UCSD-AML1 (cell line): Measurements from ENCODE around the gene AMY1A.
"Not testable (repeated sequence)": the region's sequence is repeated elsewhere in the genome, so short reads cannot be mapped to it uniquely, and the experiment has no call there.

ENCODE experiments used
- DNase-seq: peaks from one replicate; lab custom pipeline; 2025; ENCODE audit not compliant: unreplicated experiment; lab: John Stamatoyannopoulos, UW

Gene AMY1A

DNA sequence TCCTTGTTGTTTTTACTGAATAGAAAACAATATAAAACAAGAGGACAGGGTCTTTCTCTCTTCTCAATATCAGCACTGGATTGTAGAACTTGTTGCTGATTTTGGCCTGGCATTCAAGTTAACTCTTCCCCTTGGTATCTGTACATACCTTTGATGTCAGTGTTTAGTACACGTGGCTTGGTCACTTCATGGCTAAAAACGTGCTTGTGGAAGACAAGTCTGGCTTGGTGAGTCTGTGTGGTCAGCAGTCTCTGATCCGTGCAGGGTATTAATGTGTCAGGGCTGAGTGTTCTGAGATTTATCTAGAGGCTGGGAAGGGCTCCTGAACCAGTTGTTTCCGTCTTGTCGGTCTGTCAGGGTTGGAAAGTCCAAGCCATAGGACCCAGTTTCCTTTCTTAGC is at the start of gene AMY1A:
TSS of gene AMY1A (plus strand) at position 301 of the 400 bp plus-strand sequence. CDS start 571 bp downstream, outside the sequence.
- DNase-seq, result not testable (repeated sequence)

DNA sequence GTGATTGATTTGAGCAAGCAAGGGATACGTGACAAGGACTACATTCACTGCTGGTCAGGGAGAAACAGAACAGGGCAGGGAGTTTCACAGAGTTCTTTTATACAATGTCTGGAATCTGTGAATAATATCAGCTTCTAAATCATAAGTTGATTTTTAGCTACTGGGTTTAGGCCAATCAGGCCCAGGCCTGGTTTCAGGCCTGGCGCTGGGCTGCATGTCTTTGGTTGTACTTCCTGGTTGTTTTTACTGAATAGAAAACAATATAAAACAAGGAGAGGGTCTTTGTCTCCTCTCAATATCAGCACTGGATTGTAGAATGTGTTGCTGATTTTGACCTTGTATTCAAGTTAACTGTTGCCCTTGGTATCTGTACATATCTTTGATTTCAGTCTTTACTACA is 39.2 kb upstream of the AMY1A start:
- DNase-seq, result no peak

DNA sequence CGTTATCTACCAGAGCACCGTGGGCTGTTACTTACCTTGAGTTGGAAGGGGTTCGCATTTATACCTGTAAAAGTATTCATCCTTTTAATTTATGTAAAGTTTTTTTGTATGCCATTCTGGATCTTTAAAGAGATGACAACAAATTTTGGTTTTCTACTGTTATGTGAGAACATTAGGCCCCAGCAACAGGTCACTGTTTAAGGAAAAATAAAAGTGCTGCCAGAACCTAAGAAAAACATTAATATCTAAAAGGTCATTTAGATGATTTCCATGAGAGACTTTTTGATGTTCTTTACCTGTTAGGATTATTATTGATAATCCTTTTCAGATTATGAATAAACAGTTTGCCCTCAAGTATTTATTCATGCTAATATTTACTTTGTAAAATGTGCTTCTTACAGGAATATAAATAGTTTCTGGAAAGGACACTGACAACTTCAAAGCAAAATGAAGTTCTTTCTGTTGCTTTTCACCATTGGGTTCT is 38.5 kb upstream of the AMY1A start, which contains the start of gene AMY2A:
TSS of gene AMY2A (plus strand) at position 434 of the 484 bp plus-strand sequence. CDS start at position 448, 14 bp downstream.
- DNase-seq, result not testable (repeated sequence)

DNA sequence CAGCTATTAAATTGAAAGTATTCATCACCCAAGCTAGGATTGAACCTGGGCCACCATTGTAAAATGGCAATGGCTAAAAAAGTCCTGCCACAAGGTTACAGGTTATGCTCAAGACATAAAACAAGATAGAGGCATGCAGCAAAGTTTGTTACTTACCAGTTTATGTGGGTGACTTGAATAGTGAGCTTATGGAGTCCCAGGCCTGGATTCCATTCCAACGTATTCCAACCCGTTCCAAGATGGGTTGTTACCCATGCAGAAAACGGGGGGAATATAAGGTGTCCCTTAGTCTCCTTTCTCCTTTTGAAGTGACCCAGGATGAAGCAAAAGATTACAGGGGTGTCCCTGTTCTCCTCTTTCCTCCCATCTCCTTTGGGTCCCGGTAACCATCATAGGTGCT is 28.1 kb upstream of the AMY1A start:
- DNase-seq, result not testable (repeated sequence)

DNA sequence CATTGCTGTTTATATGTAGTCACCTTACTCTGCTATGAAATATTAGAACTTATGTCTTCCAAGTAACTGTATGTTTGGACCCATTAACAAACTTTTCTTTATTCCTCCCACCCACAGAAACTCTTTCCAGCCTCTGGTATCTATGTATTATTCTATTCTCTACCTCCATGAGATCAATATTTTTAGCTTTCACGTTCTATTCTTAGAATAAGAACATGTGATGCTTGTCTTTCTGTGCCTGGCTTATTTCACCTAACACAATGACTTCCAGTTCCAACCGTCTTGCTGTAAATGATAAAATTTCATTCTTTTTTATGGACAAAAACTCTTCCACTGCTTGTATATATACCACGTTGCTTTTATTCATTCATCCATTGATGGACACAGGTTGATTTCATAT is 14.4 kb upstream of the AMY1A start:
- DNase-seq, result not testable (repeated sequence)

DNA sequence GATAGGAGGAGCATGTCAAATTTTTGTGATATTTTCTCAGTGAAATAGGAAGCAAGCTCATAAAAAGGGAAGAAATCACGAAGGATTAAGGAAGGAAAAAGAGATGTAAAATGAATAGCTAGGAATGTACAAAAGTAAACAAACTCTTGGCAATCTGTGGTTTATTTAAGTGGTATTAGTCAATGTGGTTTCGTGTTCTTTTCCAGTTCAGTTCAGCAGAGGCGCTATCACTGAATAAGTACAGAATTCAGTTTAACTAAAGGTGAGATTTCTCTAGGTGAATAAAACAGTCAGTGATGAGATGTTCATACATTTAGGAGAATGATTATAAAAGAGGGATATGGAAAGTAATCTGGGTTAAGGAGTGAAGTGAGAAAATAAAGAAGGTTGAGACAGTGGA is 11.7 kb upstream of the AMY1A start:
- not testable (repeated sequence) for DNase-seq

DNA sequence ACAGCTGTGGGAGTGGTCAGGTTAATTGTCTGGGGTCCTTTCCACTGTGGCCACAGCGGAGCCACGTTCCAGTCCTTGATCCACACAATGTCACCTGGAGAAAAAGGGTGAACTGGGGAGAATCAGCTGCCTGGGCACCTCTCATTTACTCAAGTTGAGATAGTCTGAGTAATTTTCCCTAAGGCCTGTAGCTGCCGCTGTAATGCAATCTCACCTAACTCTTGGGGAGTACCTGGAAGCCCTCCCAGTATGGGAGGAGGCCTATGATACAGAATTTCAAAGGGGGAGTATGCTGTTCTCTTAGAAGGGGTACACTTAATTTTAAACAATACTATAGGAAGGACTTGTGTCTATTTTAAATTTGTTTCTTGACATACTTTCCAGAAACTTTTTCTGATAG is 5.3 kb upstream of the AMY1A start:
- DNase-seq, result not testable (repeated sequence)

DNA sequence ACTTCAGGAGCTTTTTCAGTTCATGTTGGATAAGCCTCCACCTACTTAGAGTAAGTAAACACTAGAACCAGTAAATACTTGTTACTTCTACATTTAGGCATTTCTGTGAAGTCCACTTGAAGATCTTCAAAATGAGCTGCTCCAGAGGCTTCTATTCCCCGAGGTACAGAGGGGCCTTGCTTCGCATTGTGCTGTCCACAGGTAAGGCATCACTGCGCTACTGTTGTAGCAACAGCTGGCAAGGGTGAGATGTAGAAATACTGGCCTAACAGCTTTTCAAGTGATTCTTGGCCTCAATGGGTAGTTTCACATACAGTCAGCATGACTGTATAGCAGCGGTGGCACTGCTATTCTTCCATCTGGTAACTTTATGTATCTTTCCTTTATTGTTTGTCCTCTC is 4.7 kb upstream of the AMY1A start:
- DNase-seq, result not testable (repeated sequence)

DNA sequence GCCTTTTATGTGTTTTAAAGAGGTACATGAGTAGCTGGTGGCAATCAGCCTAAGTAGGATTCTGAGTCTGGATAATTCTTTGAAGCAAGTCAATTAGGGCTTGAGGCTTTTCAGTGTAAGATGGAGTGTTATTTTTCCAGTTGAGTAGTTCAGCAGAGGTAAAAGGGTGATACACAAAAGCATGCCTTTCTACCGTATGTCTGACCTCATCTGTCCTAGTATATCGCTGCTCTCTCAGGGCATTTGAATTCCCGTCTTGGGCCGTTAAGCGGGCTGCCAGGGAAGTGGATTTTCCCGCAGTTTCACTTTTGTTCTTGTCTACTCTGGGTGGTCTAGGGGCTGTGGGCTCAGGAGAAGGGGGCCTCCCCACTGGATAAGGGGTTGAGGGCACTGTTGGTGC is 1.4 kb upstream of the AMY1A start:
- not testable (repeated sequence) for DNase-seq

DNA sequence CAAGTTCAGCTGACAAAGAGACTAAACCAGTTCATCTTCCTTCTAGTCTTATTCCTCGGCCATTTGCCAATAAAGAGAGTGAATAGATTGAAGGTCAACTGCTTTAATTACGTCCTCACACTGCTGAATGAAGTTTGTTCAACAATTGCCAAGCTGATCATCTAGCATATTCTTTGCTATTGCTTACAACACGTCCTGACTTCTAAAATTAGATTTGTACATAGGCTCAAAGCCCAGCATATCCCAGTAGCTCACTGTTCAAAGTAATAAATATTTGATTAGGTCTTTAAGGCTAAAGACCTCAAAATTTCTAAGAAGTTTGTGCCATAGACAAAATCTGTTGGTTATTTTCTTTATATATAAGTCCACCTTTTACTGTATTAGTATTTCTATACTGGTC is 20.8 kb downstream of the AMY1A start:
- not testable (repeated sequence) for DNase-seq

DNA sequence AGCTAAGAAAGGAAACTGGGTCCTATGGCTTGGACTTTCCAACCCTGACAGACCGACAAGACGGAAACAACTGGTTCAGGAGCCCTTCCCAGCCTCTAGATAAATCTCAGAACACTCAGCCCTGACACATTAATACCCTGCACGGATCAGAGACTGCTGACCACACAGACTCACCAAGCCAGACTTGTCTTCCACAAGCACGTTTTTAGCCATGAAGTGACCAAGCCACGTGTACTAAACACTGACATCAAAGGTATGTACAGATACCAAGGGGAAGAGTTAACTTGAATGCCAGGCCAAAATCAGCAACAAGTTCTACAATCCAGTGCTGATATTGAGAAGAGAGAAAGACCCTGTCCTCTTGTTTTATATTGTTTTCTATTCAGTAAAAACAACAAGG is 40.5 kb downstream of the AMY1A start, which contains the start of gene AMY1B:
TSS of gene AMY1B (minus strand) at position 101 of the 400 bp plus-strand sequence. CDS start 571 bp downstream, outside the sequence.
- not testable (repeated sequence) for DNase-seq

DNA sequence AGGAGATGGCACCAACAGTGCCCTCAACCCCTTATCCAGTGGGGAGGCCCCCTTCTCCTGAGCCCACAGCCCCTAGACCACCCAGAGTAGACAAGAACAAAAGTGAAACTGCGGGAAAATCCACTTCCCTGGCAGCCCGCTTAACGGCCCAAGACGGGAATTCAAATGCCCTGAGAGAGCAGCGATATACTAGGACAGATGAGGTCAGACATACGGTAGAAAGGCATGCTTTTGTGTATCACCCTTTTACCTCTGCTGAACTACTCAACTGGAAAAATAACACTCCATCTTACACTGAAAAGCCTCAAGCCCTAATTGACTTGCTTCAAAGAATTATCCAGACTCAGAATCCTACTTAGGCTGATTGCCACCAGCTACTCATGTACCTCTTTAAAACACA is 41.9 kb downstream of the AMY1A start:
- not testable (repeated sequence) for DNase-seq

DNA sequence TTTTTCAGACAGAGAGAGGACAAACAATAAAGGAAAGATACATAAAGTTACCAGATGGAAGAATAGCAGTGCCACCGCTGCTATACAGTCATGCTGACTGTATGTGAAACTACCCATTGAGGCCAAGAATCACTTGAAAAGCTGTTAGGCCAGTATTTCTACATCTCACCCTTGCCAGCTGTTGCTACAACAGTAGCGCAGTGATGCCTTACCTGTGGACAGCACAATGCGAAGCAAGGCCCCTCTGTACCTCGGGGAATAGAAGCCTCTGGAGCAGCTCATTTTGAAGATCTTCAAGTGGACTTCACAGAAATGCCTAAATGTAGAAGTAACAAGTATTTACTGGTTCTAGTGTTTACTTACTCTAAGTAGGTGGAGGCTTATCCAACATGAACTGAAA is 45.1 kb downstream of the AMY1A start:
- not testable (repeated sequence) for DNase-seq

DNA sequence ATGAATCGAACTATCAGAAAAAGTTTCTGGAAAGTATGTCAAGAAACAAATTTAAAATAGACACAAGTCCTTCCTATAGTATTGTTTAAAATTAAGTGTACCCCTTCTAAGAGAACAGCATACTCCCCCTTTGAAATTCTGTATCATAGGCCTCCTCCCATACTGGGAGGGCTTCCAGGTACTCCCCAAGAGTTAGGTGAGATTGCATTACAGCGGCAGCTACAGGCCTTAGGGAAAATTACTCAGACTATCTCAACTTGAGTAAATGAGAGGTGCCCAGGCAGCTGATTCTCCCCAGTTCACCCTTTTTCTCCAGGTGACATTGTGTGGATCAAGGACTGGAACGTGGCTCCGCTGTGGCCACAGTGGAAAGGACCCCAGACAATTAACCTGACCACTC is 45.7 kb downstream of the AMY1A start:
- not testable (repeated sequence) for DNase-seq

DNA sequence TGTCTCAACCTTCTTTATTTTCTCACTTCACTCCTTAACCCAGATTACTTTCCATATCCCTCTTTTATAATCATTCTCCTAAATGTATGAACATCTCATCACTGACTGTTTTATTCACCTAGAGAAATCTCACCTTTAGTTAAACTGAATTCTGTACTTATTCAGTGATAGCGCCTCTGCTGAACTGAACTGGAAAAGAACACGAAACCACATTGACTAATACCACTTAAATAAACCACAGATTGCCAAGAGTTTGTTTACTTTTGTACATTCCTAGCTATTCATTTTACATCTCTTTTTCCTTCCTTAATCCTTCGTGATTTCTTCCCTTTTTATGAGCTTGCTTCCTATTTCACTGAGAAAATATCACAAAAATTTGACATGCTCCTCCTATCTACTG is 52.1 kb downstream of the AMY1A start:
- not testable (repeated sequence) for DNase-seq

DNA sequence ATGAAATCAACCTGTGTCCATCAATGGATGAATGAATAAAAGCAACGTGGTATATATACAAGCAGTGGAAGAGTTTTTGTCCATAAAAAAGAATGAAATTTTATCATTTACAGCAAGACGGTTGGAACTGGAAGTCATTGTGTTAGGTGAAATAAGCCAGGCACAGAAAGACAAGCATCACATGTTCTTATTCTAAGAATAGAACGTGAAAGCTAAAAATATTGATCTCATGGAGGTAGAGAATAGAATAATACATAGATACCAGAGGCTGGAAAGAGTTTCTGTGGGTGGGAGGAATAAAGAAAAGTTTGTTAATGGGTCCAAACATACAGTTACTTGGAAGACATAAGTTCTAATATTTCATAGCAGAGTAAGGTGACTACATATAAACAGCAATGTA is 54.8 kb downstream of the AMY1A start:
- DNase-seq, result not testable (repeated sequence)
